ENCODE results near the gene C6orf136. TPM values are rescaled to one million over a fixed set of nuclear protein-coding genes. Genes with fewer than 3 reads are reported as not detected.
A peak's percentile ranks its signal among the peaks of the same experiment; 100 is the strongest.

Gene C6orf136
- polyA plus RNA-seq, 2 of the 4 experiments (the other 2 are of a cell fraction): 7.5 to 11.7 TPM

GRCh38 chr6:30615219-30615957, 31.5 kb upstream of the C6orf136 start:
- Histone ChIP-seq H3K27ac (peak overlapping the region; percentile 90 to 97), H3K9me3 (no peaks in the 10 kb centered on the region), H3K4me3 (peak overlapping the region; percentile 88), H3K4me2 (peak overlapping the region; percentile 100), H3K4me1 (peaks cover 39% of the 10 kb centered on the region)
- FAIRE-seq (no peak), ATAC-seq (peak; percentile 18 to 24; a peak in 3 of 6 replicates), DNase-seq (ENCODE audit: low read depth in 1 of 2, low spot score in 1 of 2) (peak in 1 of 2 experiments; percentile 79)
- TF ChIP-seq HMGXB4 (CRISPR knock-in tag; IDR thresholded peaks at IDR 0.05; ENCODE audit: borderline replicate concordance): peak; percentile 83
- TF ChIP-seq TP53 (CRISPR knock-in tag; IDR thresholded peaks at IDR 0.05): peak; percentile 84
- TF ChIP-seq FOSB (CRISPR knock-in tag; IDR thresholded peaks at IDR 0.05): peak; percentile 90
- no peak for TF ChIP-seq KDM5A (IDR thresholded peaks at IDR 0.05)
- TF ChIP-seq BCL3 (IDR thresholded peaks at IDR 0.05): peak; percentile 17; the same call in 1 of the 3 replicates
- TF ChIP-seq RARB (CRISPR knock-in tag; IDR thresholded peaks at IDR 0.05): peak; percentile 67
- TF ChIP-seq JUN (IDR thresholded peaks at IDR 0.05): peak in 1 of 2 experiments; percentile 37; a peak in 3 of 5 replicates
- no peak for TF ChIP-seq SREBF2 (IDR thresholded peaks at IDR 0.05)
- peak; percentile 45 for TF ChIP-seq POLR2A (IDR thresholded peaks at IDR 0.05; ENCODE audit: low read length)
- TF ChIP-seq TFCP2L1 (CRISPR knock-in tag; IDR thresholded peaks at IDR 0.05): peak; percentile 75; the same call in 1 of the 2 replicates
- TF ChIP-seq HOXA7 (CRISPR knock-in tag; IDR thresholded peaks at IDR 0.05): peak; percentile 97
- ChIA-PET POLR2A (interaction anchor here (0.6 to 3.0 kb wide), 16 partner anchors 10 to 137 kb away, joined by 3 to 15 read pairs (median 4); partner anchors contain the start of genes ABCF1, GNL1 and MDC1), CTCF (interaction anchor here (1.6 to 3.7 kb wide), 2 partner anchors 17 to 57 kb away, joined by 4 to 16 read pairs; partner anchors contain the start of gene DHX16)
- WGBS (ENCODE audit: missing lambda C conversion rate): under 1% methylated on average over 10 of the region's 10 CpGs

- H3K4me2 ChIP-seq: peak overlapping the region; percentile 100
- H3K9me3 ChIP-seq: no peaks in the 10 kb centered on the region
- TF ChIP-seq ZSCAN20 (CRISPR knock-in tag; IDR thresholded peaks at IDR 0.05) (no peak), TFCP2L1 (CRISPR knock-in tag; IDR thresholded peaks at IDR 0.05) (peak; percentile 7; the same call in 1 of the 2 replicates), MAX (IDR thresholded peaks at IDR 0.05) (no peak; the same call in none of the 2 replicates), MAZ (IDR thresholded peaks at IDR 0.05; ENCODE audit: borderline replicate concordance, low read depth, low read length) (no peak), CTCF (IDR thresholded peaks at IDR 0.05) (no peak), JUN (IDR thresholded peaks at IDR 0.05) (peak; percentile 49 to 87; a peak in 3 of 5 replicates), MAFK (IDR thresholded peaks at IDR 0.05; ENCODE audit: partially characterized antibody) (peak; percentile 92), HOXA7 (CRISPR knock-in tag; IDR thresholded peaks at IDR 0.05) (peak; percentile 13; the same call in 1 of the 2 replicates), CBX8 (IDR thresholded peaks at IDR 0.05) (no peak), RAD21 (conservative IDR thresholded peaks at IDR 0.05 in 1 of 2, IDR thresholded peaks at IDR 0.05 in 1 of 2) (no peak), HOXB5 (CRISPR knock-in tag; IDR thresholded peaks at IDR 0.05) (no peak), POLR2A (IDR thresholded peaks at IDR 0.05; ENCODE audit: low read length) (peak; percentile 10; the same call in 1 of the 2 replicates), KDM5A (IDR thresholded peaks at IDR 0.05) (no peak), SMC3 (IDR thresholded peaks at IDR 0.05) (no peak), POLR2AphosphoS2 (conservative IDR thresholded peaks at IDR 0.05; ENCODE audit: low read length) (no peak; the same call in 1 of the 2 replicates), ELK1 (IDR thresholded peaks at IDR 0.05; ENCODE audit: low read depth, low read length) (no peak), ZNF302 (CRISPR knock-in tag; IDR thresholded peaks at IDR 0.05) (no peak), EHMT2 (IDR thresholded peaks at IDR 0.05; ENCODE audit: low read depth) (no peak), RNF2 (IDR thresholded peaks at IDR 0.05; ENCODE audit: borderline replicate concordance, low read depth) (no peak)
- DNase-seq (ENCODE audit: low read depth in 1 of 2, low spot score in 1 of 2) (peak in 1 of 2 experiments; percentile 60), ATAC-seq (no peak), FAIRE-seq (no peak)
- peak overlapping the region; percentile 90 to 97 for H3K27ac ChIP-seq
- CTCF ChIA-PET: no interaction called here
- 1% methylated on average over 10 of the region's 10 CpGs for WGBS (ENCODE audit: missing lambda C conversion rate)
- peak overlapping the region; percentile 88 for H3K4me3 ChIP-seq
- POLR2A ChIA-PET: interaction anchor here (0.6 to 2.0 kb wide), 4 partner anchors 16 to 136 kb away, joined by 3 to 10 read pairs (median 4); partner anchors contain the start of gene GNL1
- H3K4me1 ChIP-seq: peaks cover 39% of the 10 kb centered on the region
These were observed 30.7 kb upstream of the C6orf136 start for GRCh38 chr6:30615958-30616810.
